Stimulated activated CD8-positive, alpha-beta memory T cell treated with anti-CD3 and anti-CD28 coated beads, Interleukin-15, amount 100 ng/mL, for 1 hour (primary cell): ENCODE results near the gene CES1.
"Not testable (repeated sequence)": the region's sequence is repeated elsewhere in the genome, so short reads cannot be mapped to it uniquely, and the experiment has no call there.

ENCODE experiments used
- DNase-seq: peaks from one replicate; pipeline ENCODE4 v3.0.0-alpha.2; 2020; ENCODE audit warnings: low read depth

CES1 gene

DNA sequence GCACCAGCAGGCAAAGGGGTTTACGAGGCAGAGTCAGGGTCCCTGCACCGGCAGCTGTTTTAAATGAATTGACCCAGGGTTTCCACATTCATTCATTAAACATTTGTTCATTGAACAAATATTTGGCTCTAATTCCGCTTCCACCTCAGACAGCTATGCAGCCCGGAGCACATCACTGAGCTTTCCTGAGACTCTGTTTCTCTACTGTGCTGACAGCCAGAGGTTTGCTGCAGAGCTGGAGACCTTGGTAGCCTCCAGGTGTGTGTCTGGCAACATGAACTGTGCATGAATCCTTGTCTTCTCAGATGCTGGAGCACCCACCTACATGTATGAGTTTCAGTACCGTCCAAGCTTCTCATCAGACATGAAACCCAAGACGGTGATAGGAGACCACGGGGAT, 42.7 kb downstream of the CES1 start:
- not testable (repeated sequence) for DNase-seq

DNA sequence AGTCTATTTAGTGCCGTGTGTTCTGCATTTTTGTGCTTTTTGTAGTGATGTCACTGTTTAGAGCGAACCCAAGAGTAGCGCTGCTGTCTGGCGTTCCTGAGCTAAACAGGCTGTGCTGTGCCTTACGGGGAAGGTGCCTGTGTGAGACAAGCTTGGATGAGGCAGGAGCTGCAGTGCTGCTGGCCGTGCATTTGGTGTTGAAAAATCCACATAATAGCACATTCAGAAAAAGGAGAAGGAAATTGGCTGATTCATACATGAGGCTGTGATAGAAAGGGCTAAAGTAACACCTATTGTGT, 50.2 kb downstream of the CES1 start:
- DNase-seq = not testable (repeated sequence)

DNA sequence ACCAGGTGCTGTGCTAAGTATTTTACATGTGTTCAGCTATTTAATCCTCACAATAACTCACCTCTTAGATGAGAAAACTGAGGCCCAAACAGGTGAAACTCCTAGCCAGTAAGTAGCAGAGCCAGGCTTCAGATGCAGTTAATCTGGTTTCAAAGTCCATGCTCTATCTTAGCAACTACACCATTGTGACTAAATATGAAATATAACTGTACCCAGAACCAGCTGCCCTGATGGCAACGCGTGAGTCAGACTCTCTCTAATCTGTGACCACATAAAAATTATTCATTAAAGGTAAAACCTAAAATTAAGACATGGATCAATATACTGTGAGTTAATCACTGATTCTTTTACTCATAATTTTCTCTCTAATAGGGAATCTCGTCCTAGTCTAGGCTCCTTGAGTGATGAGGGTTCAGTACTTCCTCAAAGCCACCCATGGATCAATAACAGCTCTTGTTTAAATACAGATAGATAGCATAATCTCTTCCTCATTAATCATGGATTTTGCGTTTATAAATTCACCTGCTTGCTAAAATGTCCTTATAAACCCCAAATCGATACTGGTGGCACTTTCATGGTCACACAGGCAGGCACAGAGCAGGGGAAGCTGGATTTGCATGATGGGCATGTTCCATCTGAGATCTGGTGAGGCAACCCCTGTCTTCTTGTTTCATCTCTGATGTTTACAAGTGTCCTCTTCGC, 50.7 kb downstream of the CES1 start:
- DNase-seq = not testable (repeated sequence)

DNA sequence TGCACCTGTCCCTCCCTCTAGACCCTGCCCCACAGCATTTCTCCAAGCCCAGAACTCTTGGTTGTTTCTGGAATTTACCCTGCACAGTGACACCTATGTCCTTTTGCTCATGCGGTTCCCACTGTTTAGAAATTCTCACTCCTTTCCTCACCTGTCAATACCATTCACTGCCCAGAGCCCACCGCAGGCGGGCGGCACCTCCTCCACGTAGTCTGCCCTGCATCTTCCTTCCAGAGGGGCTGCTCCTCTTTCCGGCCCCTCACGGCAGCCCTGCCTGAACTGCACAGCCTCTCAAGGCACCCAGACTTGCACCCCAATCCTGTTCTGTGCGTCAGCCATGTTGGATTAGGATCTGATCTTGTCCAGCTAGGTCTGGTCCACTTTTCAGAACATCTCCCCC, 51.4 kb downstream of the CES1 start:
- not testable (repeated sequence) for DNase-seq

DNA sequence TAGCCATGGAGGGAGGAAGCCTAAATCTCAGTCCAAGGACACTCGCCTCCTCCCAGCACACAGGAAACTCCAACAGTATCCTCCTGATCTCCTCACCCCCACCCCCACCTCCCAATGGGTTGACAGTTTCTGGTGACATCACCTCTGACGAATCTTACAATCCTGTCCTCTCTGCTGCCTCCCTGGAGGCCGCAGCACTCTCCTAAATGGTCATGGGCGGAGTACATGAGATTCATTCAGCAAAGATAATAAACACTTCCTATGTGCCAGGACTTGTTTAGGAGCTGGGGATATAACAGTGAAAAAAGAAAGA, 52.8 kb downstream of the CES1 start:
- not testable (repeated sequence) for DNase-seq

DNA sequence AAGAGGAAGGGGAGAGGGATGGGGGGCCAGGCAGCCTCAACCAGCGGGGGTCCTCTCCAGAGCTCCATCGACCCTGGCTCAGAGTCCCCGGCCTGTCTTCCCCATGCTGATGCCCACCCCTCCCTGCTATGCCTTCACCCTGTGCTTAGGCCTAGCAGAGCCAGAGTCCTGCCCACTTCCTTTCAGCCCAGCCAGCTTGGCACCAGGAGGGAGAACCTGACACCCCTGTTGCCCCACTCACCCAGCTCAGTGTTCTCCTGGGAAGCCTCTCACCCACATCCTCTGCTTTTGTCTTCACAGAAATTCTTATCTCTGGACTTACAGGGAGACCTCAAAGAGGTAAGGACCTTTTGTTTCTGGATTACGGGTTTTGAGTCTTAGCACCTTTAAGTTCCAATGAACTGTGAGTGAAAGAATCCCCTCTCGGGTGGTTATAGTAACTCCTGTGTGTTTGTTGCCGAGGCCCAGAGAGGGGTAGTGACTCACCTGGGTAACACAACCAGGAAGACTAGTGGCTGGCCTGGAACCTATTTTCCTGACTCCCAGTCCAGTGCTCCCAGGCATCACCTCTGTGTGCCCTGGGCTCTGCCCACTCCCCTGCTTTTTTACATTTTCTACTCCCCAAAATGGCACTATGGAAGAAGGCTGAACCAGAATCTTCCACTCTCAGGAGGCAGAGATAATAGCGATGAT, 53.3 kb downstream of the CES1 start:
- DNase-seq = no peak

DNA sequence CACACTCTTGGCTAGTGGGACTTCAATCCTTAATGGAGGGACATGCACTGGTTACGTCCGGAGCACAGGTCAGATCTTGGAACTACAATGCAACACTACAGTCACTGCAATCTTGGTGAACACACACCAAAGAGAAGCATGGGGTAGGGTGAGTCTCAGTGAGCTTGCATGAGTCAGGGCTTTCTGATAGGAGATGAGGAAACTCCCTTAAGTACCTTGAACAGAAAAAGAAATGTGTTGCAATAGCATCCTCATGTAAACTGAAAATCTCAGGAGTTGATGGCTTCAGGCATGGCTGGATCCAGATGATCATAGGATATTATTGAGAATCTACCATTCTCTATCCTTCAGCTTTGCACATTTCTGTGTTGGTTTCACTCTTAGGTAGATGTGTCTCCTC, 54.1 kb downstream of the CES1 start:
- DNase-seq = no peak

DNA sequence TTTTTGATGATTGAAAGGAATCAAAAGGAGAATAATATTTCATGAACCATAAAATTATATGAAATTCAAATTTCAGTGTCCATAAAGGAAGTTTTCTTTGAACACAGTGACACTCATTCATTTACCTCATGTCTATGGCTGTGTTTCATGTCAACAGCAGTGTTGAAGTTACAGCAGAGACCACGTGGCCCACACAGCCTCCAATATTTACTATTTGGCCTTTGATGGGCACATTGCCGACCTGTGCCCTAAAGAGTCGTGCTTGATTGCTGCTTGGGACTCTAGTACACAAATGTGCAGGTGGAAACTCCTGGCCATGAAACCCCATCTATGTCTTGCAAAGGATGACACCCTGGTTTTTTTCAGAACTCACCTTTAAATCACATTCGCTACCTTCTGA, 57.0 kb downstream of the CES1 start:
- no peak for DNase-seq

DNA sequence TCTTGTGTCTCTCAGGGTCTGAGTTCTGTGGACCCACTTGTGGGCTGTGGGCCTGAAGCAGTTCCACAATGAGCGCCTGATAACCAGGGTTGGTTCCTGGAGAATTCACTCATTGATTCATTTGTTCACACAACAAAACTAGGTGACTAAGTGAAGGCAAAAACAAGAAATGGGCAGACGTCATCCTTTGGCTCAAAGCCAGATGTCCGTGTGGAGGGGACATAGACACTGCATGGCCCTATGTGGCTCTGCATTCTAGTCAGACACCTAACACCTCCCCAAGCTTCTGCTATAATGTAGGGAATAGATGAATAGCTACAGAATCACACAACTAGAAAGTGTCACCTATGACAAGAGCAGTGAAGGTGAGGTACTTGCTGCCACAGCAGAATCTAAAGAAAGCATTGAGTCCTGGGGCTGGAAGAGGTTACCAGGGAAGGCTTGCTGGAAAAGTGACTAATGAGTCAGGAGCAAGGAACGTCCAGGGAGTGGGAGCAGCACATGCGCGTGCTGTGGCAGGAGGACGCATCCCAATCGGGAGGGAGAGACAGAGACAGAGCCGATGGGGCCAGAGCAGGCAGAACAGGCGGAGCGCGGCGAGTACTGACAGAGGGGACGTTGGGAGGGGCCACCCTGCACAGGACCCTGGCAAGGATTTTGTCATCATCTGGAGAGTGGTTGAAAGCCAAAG, 58.9 kb downstream of the CES1 start:
- DNase-seq = no peak

DNA sequence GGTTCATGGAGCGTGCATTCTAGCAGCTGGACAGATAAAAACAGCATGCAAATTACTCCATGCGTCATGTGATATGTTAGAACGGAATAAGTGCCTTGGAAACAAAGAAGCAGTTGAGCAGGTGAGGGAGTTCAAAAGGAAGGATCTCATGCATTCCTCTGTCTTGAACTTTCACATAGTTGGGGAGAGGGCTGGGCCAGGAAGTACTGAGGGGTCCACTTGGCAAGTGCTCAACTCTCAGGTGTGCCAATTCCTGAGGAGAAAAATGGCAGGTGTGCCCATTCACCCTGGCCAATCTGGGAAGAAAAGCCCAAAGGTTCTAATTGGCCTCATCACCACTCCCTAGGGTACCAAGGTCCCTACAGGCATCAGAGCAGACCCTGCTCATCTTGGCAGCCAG, 67.7 kb downstream of the CES1 start:
- no peak for DNase-seq

DNA sequence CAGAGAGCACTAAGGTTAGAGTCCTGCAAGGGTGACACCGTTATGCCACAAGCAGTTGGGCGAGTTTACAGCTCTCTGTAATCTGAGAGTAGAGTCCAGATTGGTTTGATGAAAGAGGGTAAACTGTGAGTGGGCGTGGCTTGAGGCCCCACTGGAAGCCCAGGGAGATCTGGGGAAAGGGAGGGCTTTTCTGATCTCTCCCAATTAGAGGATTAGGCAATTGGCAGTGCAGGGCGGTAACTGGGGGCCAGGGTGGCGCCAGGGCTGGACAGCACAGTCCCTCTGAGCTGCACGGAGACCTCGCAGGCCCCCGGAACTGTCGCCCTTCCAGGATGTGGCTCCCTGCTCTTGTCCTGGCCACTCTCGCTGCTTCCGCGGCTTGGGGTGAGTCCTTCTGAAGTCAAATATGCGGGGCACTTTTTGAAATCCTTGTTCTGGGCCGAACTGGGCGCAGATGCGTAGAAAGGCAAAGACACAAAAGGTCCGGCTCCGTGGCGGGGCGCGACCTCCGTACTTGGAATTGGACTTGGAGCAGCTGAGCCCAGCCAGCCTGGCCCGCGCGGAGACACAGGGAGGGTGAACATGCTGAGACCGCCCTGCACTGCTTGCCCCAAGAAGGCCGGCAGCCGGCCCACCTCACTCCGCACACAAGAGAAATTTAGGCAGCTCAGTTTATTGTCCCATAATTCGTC, 72.4 kb downstream of the CES1 start:
- no peak for DNase-seq

DNA sequence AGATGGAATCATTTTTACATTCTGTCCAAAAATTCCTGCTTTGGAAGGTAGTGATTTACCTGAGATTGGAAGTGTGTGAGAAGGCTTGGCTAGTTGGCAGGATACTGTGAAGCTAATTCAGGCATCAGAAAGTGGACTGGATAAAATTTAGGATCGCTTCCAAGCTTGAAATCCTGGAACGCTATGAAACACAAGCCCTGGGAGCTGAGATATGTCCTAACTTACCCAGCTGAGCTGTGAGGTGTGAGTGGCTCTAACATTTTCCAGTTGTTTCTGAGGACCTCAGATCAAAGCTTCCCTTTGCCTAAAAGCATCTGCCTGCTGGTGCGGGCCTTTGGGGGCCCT, 73.0 kb downstream of the CES1 start:
- DNase-seq = not testable (repeated sequence)

DNA sequence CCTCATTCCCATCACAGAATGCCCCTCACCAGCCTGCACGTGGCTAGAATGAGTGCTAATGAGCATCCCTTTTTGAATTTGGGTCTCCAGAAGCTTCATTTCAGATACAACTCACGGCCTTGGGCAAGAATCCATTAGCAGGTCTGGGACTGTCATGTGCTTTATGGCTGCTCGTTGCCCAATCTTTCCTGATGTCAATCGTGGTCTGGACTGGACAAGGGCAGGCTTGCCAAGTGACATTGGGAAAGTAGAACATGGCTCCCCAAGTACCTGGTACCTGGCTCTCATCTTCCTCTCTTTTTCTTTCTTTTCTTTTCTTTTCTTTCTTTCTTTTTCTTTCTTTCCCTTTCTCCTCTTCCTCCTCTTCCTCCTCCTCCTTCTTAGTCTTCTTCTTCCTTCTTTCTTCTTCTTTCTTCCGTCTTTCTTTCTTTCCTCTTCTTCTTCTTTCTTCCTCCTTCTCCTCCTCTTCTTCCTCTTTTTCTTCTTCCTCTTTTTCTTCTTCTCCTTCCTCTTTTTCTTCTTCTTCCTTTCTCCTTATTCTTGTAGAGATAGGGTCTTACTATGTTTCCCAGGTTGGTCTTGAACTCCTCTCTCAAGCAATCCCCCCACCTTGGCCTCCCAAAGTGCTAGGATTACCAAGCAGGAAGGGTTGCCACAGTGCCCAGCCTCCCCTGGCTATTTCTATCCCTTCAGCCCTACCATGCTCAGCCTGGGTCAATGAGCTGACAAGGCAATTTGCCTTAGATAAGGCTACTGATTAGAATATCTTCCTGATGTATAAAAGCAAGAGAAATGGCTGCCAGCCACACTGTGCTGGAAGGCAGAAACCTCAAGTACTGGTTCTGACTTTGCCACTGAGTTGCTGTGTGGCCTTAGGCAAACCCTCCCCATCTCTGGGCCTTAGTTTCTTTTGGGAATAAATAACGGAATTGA, 75.0 kb downstream of the CES1 start:
- not testable (repeated sequence) for DNase-seq

DNA sequence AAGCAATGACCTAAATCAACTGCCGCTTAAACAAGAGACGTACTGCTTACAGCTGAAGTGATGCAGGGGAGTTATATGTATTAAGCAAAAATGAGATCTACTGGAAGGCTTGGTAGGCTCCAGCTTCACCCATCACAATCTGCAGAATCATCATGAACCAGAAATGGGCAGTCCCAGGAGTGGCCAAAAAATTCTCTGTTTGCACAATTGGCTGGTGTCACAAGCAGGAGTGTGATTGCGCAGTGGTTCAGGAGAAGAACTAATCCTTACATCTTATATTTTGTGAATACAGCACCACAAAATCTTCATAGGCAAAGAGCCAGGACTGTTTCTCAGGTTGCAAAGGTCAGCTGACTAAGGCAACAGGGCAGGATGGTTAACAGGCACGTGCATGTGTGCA, 75.9 kb downstream of the CES1 start:
- DNase-seq = no peak

DNA sequence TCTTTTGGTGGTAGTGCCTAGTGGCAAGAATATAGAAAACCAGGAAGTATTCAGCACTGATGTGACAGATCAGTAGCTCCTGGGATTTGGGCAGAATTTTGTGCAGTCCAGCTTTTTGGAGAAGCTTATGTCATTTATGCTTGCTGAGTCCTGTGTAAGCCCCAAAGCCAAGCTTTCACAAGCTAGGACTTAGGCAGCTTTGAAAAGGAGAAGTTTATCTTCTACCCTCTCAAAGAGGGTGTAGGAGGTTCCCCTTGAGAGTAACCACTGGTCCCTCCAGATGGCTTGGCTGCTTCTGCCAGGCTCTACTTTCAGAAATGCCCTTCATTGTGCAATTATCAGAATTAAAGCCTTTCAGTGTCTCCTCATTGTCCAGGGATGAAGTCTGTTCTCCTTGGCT, 78.8 kb downstream of the CES1 start:
- DNase-seq = no peak

DNA sequence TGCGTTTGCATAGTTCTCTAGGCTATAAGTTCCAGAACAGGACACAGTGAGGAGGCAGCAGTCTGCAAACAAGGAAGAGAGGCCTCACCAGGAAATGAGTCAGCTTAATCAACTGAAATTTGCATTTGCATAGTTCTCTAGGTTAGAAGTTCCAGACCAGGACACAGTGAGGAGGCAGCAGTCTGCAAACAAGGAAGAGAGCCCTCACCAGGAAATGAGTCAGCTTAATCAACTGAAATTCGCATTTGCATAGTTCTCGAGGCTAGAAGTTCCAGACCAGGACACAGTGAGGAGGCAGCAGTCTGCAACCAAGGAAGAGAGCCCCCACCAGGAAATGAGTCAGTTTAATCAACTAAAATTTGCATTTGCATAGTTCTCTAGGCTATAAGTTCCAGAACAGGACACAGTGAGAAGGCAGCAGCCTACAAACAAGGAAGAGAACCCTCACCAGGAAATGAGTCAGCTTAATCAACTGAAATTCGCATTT, 79.7 kb downstream of the CES1 start:
- DNase-seq = not testable (repeated sequence)
